Activated CD4-positive, CD25-positive, alpha-beta regulatory T cell treated with anti-CD3 and anti-CD28 coated beads, Interleukin-2, amount 50 U/mL, for 24 hours (primary cell): ENCODE results near the gene CYBB.

Source experiments
- ATAC-seq, 2 donors: fragments of 150-1000 bp; cut with Tn5 transposase; one replicate each; pipeline ENCODE4 v1.10.0; 2021; ENCODE audit warnings: mild to moderate bottlenecking in 1 of 2, moderate library complexity in 1 of 2

CYBB gene

DNA sequence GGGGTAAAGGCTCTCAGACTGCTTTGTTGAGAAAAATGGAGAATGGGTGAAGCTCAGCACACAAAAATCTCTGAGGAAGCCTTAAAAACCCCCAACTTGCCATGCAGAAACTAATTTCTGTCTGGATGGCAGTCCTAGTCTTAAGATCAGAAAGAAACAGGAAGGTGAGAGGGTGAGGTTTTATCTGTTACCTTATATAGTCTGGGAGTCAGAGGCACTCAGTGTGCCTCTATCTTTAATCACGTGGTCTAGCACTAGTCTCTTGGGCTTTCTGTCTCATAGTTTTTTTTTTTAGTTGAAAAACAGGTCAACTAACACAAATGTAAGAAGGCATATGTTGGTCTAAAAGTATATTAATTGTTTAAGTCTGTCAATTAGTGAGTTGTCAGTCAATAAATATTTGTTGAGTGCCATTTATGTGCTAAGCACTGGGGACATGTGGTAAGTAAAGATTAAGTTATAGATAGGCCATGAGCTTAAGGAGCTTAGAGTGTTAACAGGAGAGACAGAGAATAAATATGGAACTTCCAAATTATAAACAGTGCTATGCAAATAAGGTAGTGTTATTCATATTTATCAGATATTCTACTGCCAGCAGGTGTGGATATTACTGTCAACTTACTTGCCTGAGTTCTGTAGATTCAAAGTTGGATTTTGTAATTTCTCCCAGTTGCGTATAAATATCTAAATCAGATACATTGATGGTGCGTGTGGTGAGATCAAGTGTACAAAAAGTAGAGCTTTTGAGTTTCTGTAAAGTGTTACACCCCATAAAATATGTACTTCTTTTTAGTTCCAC, 7.0 kb downstream of the CYBB start:
- ATAC-seq = peak; percentile 64 to 65

DNA sequence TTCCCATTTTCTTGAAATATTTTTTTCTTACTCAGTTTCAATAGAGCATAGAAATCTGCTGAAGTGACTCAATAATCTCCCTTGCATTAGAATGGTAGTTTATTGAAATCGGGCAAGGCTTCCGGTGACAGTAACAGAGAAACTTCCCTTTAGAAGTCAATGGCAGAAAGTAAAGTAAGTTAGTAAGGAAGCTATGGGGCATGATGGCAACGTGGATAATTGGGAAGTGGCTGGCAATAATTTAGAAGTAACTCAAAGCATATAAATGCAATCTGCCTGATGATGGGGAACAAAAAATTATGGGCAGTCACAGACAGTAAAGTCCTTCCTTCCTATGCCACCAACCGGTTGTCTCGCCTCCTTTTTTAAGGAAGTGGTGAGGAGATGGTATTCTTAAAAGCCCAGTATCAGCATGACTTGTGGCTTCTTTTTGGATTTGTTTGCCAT, 7.6 kb downstream of the CYBB start:
- ATAC-seq = peak in 1 of 2 donors; percentile 27

DNA sequence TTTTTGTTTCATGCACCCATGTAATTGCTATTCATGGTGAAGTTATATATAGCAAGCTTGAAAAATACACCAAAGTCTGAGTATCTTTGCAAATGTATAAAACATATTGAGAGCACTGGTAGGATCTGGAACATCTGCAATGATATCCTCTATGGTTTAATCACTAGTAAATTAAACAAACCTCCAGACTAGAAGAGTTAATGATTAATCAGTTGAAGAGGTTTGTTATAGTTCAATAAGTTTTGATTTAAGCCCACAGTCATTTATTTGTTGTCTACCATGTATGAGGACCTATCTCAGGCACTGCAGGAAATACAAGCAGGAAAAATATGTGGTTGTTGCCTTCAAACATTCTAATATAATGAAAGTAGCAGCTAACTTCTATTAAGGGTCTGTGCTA, 16.5 kb downstream of the CYBB start:
- ATAC-seq = no peak

DNA sequence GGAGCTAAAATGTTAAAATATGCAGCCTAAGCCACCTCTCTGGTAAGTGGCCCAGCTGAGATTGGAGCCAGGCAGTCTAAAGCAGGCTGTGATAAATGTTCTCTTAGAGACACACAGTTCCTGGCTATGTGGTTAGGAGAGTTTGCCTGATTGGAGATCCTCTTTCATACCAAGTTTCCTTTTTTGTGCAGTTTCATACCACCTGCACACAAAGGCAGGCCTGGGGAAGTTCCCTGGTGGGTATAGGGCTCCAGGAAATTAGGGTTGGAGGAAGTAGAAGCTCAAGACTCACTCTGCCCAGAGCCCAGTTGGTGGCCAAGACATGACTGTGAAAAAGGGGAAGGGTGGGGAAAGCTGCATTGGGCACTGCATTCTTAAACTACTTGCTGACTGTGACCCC, 16.9 kb downstream of the CYBB start:
- ATAC-seq = no peak

DNA sequence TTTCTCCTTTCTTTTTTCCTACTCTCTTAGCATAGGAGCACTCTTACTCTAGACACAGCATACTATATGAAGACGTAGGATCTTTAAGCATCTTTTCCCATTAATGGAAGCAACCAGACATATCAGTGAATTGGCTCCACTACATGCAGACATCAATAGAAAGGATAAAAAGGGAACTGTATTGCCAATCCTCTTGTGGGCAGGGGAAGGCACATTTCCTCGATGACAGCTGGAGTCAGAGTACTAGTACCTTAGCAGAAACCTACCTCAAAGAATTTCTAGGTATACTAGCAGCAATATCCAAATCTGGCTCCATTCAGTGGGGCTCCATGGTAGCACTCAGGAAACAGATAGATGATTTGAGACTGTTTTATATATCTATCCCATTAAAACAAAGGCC, 20.1 kb downstream of the CYBB start:
- no peak for ATAC-seq

DNA sequence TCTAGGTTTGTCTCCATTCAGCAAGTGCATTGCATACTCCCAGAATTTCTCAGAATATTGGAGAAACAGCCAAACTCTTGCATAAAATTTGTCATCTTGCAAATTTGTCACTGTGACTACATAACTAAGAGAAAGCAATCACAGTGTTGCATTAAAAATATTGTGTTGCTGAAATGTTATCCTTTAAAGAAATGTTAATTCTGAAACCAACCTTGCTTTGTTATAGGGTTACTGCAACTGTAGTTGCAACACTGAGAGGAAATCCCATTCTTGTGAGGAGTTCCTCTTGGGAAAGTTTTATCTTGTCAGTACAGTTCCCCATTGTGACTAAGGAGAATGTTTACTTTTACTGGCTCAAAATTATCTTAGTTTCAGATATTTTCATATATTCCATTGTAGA, 20.9 kb downstream of the CYBB start:
- ATAC-seq = no peak

DNA sequence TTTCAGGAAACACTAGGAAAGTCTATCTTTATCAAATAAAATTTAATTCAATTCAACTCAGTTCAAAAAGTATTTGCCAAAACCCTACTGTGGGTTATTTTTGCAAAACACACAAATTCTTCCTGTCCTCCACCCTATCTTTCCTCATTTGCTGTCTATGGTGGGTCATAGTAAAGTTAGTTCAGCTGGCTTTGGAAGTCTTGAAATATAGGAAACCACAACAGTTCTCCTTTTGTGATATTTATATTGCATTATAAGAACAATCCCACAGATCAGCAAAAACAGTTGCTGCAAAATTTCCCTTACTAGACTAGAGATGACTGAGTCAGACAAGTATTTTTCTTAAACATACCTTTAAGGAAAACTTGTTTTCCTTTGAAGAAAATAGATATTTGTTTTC, 22.2 kb downstream of the CYBB start:
- no peak for ATAC-seq

DNA sequence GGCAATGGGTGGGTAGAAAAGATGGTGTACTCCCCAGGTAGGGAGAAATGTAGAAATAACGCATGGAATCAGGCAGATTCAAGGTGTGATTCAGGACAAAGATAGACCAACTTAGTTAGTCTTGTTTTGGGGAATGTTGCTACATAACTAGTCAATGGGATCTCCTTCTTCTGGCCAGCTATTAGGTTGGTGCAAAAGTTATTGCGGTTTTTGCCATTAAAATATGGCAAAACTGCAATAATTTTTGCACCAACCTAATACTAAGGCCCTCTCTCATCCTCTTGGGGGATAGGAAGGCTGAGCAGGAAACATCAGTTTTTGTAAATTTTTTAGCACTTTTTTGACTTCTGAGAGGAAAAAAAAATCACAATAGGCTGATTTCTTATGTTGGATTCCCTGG, 23.2 kb downstream of the CYBB start:
- ATAC-seq = no peak

DNA sequence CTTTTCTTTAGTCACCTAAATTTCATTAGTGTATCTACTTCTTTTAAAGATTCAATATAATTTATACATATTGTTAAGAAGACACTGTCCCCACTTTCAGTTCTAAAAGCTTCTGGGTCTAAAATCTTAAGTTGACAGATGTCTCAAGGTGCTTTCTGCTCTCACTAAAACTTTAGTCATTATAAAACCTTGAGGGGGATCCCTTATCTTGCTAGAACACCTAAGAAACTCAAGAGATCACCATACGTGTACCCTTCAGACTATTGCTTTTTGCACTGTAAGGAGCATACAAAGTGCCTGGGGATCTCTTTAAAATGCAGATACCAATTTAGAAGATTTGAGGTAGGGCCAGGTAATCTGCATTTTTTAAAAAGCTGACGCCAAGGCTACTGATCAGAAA, 30.1 kb downstream of the CYBB start:
- no peak for ATAC-seq

DNA sequence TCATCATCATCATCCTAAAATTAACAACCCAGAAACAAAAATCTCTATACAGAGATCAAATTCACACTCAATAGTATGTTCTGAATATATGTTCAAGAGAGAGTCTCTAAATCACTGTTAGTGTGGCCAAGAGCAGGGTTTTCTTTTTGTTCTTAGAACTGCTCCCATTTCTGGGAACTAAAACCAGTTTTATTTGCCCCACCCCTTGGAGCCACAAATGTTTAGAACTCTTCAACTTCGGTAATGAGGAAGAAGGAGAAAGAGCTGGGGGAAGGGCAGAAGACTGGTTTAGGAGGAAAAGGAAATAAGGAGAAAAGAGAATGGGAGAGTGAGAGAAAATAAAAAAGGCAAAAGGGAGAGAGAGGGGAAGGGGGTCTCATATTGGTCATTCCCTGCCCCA, 32.3 kb downstream of the CYBB start:
- ATAC-seq = no peak

DNA sequence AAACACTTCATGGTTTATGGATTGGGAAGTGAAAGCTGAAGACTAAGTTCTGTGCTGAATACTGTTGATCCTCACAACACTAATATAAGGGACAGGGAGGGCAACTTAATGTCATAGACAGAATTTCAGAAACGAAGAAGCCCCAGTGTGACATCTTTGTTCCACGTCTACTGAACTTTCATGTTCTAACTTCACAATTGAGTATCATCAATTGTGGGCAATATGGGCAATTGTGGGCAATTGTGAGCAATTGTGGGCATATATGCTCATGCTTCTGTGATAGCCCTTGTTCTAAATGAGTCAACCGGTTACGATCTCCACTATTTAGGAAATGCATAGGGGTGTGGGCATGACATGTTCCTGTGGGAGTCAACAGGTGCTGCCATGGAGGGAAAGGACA, 33.7 kb downstream of the CYBB start:
- peak in 1 of 2 donors; percentile 33 for ATAC-seq

DNA sequence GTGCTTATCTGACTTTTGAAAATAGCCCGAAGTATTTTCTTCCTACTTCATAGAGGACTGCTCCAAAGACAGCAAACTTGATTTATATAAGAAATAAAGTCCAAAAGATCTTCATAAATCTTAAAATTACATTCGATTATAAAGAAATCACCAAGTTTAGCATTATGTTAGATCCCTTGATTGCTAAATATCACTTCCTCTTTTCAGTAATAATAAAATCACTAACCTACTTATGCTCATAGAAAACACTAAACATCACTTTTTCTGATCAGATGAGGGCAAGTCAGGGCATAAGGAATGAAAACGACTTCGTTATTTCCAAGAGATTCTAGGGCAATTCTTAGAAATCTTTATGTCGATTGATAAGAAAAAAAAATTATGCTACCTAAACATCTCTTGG, 35.5 kb downstream of the CYBB start:
- no peak for ATAC-seq

DNA sequence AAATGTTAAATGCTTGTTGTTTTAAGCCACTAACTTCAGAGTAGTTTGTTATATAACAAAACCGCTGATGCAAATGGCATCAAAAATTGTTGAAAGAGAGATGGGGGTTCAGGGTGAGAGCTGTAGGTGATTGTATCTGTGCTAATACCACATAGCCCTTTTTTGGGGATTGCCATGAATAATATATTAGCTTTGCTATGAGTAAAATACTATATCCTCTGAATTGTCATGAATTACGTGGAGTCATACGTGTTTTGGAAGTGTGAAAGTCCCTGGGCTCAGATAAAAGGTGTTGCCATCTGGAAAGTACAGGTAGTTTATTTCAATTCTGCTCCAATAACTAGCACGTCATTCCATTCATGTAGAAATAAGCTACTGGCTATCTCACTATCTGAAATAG, 36.9 kb downstream of the CYBB start:
- ATAC-seq = peak in 1 of 2 donors; percentile 20

DNA sequence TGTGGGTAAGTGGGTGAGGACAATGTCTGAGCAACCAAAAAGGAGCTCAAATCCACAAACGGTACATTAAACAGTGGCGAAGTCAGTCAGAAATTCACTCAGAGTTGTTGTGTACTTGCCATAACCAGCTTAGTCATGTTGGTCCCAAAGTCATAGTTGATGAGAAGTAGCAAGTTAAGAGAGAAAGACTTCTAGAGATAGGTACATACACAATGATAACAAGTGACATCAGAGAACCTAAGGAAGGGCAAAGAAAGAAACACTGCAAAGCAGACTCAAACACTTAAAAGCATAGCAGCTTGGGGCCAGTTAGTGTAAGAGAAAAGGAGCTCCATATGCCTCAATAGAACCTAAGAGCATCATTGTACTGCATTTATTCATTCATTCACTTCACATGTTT, 37.3 kb downstream of the CYBB start:
- no peak for ATAC-seq

DNA sequence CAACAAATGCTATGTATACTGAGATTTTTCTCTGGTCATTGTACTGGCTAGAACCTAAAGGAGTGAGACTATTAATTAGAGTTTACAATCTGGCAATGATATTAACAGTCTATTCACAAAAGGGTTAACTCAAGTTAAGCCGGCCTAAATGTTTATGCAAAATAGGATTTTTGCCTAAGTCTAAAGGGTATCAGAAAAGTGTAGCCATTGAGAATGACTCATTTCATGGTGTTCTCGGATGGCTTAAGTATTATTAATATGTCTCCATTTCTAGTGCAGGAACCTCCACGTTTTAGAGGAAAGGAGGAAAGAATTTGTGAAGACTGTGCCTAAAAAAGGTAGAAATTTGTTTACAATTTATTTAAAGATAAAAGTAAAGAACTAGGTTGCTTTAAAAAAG, 37.7 kb downstream of the CYBB start:
- no peak for ATAC-seq

DNA sequence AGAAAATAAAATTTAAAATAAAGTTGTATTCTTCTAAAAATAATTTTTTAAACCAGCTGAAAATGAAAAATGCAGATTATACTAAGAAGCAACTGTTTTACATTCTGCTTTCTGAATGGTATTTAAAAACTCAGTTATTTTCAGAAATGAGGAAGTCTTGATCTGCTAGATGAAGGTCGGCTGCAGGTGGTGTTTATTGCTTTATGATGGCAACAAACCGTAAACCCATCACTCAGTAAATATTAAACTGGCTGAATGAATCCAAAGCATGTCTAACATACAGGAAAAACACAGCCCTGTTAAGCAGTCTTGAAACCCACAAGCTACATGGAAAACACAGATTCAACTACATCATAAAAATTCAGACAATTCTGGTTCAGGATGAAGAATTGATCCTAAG, 38.2 kb downstream of the CYBB start:
- ATAC-seq = no peak

DNA sequence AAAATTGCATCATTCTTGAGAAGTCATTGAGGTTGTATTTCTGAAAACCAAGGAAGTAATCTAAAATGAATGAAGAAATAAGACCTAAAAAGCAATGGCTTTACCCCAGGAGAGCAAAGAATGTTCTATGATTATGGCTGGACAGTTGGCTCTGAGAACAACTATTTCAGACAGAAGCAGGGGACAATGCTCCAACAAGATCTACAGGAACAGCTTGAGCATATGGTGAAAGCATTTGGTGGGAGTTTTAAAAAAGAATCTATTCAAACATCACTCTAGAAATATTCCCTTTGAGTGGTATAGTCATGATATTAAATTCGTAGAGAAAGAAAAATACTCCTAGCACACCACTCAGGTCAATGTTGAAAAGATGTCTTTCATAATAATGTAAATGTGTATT, 40.8 kb downstream of the CYBB start:
- ATAC-seq = no peak

DNA sequence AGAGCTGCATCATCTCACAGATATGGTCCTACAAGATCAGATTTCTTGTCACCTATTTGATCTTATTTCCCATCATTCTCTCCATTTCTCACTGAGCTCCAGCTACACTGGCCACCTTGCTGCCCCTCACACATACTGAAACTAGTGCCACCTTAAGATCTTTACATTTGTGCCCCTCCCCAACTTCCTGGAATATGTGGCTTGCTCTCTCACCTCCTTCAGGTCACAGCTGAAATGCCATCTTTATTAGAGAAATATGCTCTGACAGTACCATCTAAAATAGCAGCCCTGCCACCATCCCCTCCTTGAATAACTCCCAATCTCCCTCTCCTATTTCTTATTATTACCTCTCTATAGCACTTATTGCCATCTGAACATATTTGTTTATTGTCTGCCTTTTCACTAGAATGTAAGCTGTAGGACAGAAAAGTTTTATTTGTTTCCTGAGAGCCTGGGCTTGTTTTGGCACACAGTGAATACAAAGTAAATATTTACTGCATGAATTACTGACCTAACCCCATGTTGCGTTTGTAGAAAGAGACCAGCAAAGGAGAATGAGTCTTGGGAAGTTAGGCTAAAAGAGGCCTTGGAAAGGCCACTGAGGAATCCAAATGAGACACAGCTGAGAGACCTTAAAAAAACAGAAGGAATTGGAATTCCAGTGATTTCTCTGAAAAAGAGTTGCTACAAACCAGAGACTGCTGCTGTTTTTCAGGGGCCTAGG, 44.8 kb downstream of the CYBB start:
- no peak for ATAC-seq

DNA sequence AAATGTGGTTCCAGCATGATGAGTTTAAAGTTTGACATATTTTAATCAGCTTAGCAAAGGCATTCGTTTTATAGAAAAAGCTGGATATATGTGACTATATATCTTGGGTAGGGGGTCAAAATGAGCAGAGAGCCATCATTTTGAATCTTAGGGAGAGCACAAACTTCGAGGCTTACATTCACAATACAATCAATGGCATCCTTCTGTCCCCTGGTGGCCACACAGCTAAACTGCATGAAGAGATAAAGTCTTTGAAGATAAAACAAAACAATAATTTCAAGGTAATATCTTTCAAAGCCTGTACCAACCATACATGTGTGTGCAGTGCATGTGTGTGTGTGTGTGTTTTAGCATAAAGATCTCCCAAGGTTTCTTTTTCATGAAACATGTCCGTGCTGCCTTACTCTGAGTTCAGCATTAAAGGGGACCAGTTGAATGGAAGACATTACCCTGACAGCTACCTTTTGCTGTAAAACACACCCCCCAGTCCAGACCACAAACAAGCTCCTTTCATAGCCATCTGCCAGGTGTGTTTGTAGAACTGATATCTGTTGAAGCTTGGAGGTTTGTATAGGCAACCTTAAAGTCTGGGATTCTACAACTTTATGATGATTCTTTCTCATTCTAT, 45.5 kb downstream of the CYBB start:
- no peak for ATAC-seq

DNA sequence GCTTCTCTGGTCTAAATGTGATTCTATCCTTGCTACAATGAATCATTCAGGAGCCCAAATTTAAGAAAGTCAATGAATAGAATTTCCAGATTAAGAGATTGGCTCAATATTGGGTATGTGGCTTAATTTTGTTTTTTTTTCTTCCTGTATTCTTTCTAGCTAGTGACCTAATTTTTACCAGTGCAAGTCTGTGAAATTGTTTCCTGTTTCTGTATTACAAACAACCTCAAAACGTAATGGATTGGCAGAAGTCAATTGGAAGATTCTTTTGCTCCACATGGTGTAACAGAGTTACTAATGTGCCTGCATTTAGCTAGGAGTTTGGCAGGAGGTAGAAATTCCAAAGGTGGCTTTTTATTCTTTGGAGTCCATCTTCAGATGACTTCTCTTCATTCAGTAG, 49.9 kb downstream of the CYBB start:
- no peak for ATAC-seq

DNA sequence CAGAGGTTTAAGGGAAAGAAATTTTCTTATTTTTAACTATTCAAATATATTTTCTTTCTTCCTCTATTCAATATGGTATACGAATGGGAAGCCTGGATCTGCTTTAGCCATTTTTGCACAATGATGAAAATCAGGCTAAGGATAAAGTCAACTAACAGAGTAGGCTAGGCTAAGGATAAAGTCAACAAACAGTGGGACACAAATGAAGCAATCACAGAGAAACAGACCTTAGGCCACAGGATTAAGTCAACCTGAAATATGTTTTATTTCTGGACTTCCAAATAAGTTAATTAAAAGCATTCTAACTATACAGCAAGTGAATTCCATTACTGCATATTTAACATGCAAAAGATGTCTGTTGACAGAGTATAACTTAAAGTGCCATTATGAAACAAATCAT, 50.5 kb downstream of the CYBB start:
- no peak for ATAC-seq

DNA sequence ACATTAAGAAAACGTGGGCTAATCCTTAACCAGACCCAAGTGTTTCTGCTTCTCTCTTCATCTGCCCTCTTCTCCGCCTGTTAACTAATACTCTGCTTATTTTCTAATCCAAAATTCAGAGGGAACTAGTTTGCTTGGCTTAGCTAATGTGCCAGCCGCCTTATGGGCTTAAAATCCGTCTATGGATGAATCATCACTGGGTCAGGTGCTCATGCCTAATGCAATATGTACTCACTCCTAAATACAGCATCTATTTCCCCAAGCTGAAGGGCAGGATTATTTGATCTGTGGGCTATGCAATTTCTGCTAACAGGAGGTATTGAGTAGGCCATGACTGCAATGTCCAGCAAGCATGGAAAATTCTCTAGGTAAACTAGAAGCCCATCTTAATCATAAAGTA, 55.1 kb downstream of the CYBB start:
- ATAC-seq = no peak

DNA sequence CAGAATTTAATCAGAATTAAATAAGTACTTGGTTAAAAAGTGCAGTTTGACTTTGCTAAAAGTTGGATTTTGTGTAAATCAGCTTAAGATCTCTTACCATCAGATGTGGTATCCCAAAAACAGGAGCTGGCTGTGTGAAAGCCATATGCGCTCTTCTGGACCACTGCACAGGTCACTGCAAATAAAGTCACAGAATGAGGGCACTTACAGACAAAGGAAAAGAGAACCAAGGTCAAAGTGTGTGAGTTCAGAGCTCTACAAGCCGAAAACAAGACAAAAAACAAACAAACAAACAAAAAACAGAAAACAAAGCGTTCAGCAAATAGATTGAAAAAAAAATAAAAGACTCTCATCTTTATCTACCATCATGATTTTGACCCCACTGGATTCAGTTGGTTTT, 61.1 kb downstream of the CYBB start:
- no peak for ATAC-seq

DNA sequence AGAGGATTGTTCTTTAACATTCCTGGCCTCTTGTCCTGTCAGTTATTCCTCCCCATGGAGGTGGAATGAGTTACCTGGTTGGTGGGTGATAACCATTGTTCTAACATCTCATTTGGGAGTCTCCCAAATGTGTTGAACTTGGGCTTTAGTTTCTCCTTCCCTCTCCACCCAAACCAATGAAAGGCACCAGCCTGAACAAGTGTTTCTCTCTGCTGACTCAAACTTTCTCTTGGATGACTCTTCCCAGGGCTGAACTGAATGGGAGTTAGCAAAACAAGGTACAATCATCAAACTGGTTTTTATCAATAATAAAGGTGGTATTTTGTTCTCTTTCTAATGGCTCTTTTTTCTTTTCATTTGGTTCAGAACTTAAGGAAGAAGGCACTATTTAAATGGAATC, 64.8 kb downstream of the CYBB start:
- no peak for ATAC-seq
